Middle frontal gyrus (tissue), 1 donor: ENCODE data around the gene FMN1.

ENCODE experiments used
- DNase-seq: peaks from one replicate; pipeline ENCODE4 v3.0.0-alpha.2; 2015; ENCODE audit warnings: low spot score; ENCODE audit errors: extremely low spot score

The FMN1 gene

DNA sequence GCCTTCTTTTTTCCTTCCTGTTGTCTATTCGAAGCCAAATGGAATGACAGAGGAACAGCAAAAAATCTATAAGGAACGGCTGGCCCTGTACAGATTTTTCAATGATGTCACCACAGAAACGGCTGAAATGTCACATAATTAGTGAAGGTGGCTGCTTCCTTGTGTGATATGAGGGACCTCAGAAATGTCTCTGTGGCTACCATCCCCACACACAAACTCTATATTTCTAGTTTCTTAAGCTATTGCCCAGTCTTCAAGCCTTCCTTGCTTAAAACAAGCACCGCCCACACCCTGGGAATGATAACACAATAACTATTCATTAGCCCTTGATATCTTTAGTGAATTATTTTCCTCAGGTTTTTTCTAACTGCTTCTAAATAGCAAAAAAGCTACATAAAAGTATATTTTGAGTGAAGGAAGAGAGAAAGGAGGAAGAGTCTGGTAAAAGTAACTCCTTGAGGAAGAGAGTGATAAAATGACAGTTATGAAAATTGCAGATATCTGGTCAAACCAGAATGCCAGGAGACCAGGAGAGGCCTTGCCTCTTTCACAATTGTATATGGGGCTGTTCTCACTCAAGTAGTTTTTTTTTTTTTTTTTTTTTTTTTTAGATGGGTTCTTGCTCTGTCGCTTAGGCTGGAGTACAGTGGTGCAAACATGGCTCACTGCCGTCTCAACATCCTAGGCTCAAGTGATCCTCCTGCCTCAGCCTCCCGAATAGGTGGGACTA, 38.7 kb downstream of the FMN1 start:
- DNase-seq = no peak

GRCh38 chr15:33154351-33155166, 40.0 kb downstream of the FMN1 start:
- DNase-seq = no peak

- no peak for DNase-seq
Measured at GRCh38 chr15:33153548-33153947, 41.0 kb downstream of the FMN1 start.

GRCh38 chr15:33152502-33153109, 41.9 kb downstream of the FMN1 start:
- DNase-seq = no peak

GRCh38 chr15:33150971-33151370, 43.5 kb downstream of the FMN1 start:
- DNase-seq = no peak

- DNase-seq = no peak
Measured at GRCh38 chr15:33150431-33150941, 44.0 kb downstream of the FMN1 start.

- no peak for DNase-seq
Measured at GRCh38 chr15:33149919-33150318, 44.6 kb downstream of the FMN1 start.

GRCh38 chr15:33148129-33148751, 46.3 kb downstream of the FMN1 start:
- DNase-seq = no peak

DNA sequence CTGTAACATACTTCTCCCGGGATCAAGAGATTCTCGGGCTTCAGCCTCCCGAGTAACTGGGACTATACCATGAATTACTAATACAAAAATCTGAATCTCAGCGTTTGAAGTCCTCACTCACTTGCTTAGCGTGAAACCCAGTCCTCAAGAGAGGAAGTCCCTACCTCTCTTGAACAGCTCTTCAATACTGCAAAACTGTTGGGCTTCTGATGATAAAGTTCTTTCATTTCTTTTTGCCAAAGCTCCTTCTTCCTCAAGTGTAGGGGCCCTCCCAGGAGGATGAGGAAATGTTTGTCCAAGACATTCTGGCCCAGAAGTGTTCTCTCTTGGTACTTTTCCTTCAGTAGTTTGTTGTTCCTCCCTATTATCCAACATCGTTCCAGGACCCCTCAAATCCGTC, 48.5 kb downstream of the FMN1 start:
- DNase-seq = no peak

- DNase-seq = no peak
Measured at GRCh38 chr15:33145447-33145846, 49.1 kb downstream of the FMN1 start.

DNA sequence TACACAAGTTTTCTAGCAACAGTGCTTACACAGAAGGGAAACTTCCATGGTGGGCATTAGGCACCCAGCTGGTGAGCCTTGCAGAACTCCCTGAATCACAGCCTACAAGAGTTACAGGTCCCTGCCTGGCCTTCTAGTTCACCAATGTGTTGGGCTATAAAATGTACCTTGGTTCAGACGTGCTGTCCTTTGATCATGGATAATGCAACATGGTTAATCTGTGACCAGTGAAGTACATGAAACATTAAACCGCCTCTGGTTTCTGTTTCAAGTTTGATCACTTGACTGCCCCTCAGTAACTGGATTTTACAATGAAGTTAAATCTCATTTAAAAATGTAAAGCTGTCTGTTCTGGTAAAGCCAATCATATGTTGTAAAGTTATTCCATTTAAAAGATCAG, 51.8 kb downstream of the FMN1 start:
- DNase-seq = no peak

- no peak for DNase-seq
Measured at GRCh38 chr15:33138000-33138399, 56.5 kb downstream of the FMN1 start.

DNA sequence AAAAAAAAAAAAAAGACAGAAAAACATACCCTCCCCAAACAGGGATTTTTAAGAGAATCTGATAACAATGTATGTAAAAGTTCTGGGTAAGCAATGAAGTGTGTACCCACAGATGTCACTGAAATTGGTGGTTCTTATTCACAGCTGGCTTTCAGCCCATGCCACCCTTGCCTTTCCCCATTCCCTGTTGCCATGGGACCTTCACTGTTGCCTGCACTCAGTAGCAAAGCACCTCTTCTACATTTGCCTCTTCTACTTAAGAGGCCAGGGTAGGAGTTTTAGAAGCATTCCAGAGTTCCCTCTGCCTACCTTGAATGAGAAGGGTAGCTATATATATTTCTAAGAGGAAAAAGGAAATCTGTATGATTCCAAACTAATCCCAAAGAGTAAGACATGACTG, 57.4 kb downstream of the FMN1 start:
- no peak for DNase-seq

DNA sequence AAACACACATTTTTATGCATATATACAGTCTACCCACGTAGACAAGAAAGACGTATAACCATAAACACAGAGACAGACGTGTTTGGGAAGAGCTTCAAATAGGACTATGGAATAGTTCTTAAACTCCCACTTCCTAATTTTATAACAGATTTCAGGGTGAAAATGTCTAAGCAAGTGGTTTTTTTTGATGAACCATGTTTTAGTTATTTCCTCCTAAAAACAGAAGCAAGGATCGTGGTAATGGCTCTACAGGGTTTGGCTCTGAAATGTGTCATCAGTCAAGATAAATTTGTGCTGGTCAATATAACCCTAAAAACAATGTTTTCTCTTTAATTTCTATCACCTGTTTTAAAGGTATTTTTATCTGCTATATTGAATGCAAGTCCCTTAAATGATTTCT, 58.2 kb downstream of the FMN1 start:
- DNase-seq = no peak

DNA sequence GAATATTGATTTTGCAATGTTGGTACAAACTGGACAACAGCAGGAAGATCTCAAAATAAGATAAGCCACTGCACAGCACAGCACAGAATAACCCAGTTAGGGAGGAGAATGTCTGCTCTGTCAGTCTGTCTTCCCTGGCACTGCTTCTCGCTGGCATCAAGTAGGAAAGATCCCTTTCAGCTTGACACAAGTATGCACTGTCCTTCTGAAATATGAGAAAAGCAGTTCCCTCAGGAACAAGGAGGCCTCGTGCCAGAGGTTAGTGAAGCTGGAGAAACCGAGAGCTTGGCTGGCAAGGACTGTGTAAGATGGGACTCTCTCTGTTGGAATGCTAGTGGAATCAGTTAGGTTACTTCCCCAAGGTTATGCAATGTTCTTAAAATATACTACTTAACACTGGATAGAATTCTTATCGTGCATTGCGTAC, 59.1 kb downstream of the FMN1 start:
- DNase-seq = no peak

DNA sequence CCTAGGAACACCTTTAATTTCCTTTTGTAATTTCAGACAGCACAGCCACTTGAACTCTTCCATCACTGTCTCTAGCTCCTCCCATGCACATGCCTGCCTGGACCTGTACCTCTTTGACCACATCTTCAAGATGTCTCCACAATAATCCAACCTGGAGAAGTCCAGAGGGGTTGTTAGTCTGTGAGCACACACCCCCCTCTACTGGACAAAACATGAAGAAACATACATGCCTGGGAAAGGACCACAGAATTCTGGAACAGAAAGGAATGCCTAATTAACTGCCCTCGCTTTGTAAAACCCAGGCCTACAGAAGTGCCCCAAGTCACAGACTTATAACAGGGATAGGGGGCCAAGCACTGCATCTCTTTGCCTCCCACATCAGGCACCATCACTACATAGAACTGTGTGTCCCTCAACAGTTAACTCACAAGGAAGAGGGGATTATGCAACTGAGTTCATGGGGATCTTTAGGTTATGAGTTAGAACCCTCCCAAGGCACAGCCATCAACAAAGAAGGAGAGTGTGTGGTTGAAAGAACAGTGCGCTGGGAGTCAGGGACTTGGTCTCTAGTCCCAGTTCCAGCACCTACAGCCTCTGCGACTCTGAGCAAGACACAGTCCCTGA, 61.7 kb downstream of the FMN1 start:
- no peak for DNase-seq

GRCh38 chr15:33132233-33132580, 62.3 kb downstream of the FMN1 start:
- no peak for DNase-seq

DNA sequence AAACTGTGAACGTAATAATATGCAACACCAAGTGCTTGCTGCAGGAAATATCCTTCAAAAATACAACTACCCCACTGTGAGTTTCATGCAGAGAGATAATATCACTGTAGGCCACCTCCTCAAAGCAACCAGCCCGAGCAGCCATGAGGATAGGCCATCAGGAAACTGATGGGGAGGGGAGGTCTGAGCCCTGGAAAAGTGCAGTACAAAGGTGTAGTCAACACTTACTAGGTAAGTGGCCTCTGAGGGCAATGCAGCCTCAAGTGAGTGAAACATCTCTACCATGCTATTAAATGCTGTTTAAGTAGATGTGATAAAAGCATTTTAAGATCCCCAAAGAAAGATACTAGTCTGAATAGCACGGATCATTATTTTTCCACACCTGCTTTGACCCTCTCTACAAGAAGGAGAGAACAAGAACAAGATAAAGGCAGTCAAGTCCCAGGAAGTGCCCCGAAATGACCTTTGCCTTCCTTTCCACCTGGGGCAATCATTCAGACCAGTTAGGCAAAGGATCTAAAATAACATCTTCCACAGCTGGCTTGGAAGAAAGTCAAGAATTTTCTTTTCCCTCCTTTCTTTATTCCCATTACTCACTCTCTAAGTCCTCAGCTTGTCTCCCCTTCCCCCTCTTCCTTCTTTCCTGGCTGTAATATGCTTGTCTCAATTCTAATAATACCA, 62.8 kb downstream of the FMN1 start:
- no peak for DNase-seq

DNA sequence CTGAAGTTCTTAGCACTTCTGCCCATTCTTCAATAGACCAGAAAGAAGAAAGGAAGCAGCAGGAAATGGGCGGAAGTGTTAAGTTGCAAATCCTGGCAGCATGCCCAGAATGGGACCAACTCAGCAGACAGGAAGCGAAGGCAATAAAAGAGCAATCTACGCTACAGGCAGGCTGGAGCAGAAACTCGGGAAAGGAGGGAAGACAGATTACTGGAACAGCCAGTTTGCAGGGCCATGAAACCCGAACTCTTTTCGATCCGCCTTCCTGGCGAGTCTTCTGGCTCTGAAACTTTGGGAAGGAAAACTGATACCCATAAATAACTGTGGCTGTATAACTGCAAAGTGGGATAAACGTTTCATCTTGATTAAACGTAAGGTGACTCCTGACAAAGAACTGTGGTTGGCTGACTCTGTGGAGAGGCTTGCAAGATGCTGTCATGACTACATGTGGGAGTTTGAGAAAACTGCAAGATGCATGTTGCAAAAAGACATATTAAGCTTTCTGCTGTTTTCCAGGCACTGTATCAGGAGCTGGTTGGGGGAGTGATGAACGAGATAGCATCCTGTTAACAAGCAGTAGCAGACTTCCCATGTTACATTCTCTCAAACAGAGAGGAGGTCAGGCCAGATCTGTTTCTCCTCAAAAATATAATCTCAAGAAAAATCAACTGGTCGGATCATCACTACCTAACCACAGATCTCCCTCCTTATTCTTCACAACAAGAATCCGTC, 67.8 kb downstream of the FMN1 start:
- DNase-seq = no peak

DNA sequence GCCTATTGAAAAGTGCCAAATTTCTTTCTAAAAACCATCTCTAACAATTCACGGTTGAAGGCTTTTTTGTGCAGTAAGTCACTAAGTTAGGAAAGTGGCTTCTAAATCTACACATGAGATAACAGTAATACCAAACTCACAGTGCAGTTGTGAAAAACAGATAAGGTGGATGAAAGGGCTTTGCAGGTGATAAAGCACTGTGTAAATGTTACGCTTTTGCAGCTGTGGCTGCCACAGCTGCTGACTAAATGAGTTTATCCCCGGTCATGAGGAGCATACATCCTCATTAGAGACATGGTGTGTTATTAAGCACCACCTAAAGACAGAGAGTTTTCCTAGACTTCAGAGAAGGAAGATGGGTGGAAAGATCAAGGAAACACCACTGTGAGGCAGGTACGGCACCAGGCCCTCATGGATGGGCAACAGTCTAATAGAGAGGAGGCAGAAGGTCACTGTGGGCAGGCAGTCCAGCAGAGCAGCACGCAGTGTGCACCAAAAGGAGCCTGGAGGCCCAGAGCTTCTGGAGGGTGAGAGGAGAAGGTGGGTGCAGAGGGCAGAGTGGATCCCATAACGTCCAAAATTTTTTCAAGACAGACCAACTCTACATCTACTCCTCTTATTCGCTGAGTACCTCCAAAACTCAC, 68.5 kb downstream of the FMN1 start:
- no peak for DNase-seq
